Lung (tissue), 12 donors: Measurements from ENCODE around the gene BAX. TPM values are rescaled to one million over a fixed set of nuclear protein-coding genes. Genes with fewer than 3 reads are reported as not detected.

Experiments used
- ATAC-seq: fragments of 200-7000 bp; cut with Tn5 transposase; one replicate; pipeline ENCODE4 v1.9.1; 2020; ENCODE audit warnings: moderate number of reproducible peaks; ENCODE audit not compliant: insufficient read depth, low FRiP score
- DNase-seq, 3 donors: peaks; one replicate each; pipeline ENCODE4 v3.0.0-alpha.2; 2013 to 2017
- H3K27ac ChIP-seq, 2 donors: one replicate each; pipeline ENCODE4 v1.5.1; 2013; ENCODE audit warnings: mild to moderate bottlenecking in 2 of 2, moderate library complexity in 2 of 2, control low read depth in 1 of 2, inconsistent platforms in 1 of 2, low read depth in 1 of 2, low read length in 1 of 2
- H3K27me3 ChIP-seq, 3 donors: one replicate each; pipeline ENCODE4 v1.5.1; 2013; ENCODE audit warnings: low read length in 2 of 3; ENCODE audit not compliant: control insufficient read depth in 3 of 3, insufficient read depth in 3 of 3
- H3K36me3 ChIP-seq, 4 donors: one replicate each; pipeline ENCODE4 v1.5.1; 2013; ENCODE audit warnings: low read length in 4 of 4, mild to moderate bottlenecking in 1 of 4, moderate library complexity in 1 of 4; ENCODE audit not compliant: control insufficient read depth in 4 of 4, insufficient read depth in 4 of 4
- H3K4me1 ChIP-seq, 5 donors: one replicate each; pipeline ENCODE4 v1.5.1; 2013; ENCODE audit warnings: low read length in 5 of 5, mild to moderate bottlenecking in 2 of 5, moderate library complexity in 1 of 5; ENCODE audit not compliant: control insufficient read depth in 5 of 5, insufficient read depth in 5 of 5
- H3K4me3 ChIP-seq: one replicate; pipeline ENCODE4 v1.5.1; 2013; ENCODE audit warnings: mild to moderate bottlenecking, control low read depth, moderate library complexity
- H3K9ac ChIP-seq, 2 donors: one replicate each; pipeline ENCODE4 v1.5.1; 2013; ENCODE audit warnings: low read length in 2 of 2, control low read depth in 1 of 2; ENCODE audit not compliant: insufficient read depth in 1 of 2
- H3K9me3 ChIP-seq, 4 donors: one replicate each; pipeline ENCODE4 v1.5.1; 2013; ENCODE audit warnings: low read length in 3 of 4, mild to moderate bottlenecking in 1 of 4, moderate library complexity in 1 of 4; ENCODE audit not compliant: control insufficient read depth in 4 of 4, insufficient read depth in 3 of 4
- WGBS, 2 donors: extraction: QIAGEN DNeasy Blood & Tissue Kit; methylation state at CpG; one replicate each; pipeline ENCODE4 v1.1.7; 2013; 5-methylcytosine and 5-hydroxymethylcytosine counted together
- polyA plus RNA-seq, 2 donors: library from polyadenylated mRNA; stranded (reverse); fragments of 200-250 nt; gene quantifications; one replicate each; pipeline ENCODE4 v1.2.1, GENCODE V29; 2013
- total RNA-seq, 2 donors: library from RNA; depleted of rRNA in 1 of 2; stranded (reverse); fragments of >200 nt in 1 of 2; gene quantifications; one replicate each; pipeline ENCODE4 v1.2.1, GENCODE V29; 2014 to 2021
- TF ChIP-seq, protein P1 (sequence below): IDR thresholded peaks from 2 replicates; pipeline ENCODE4 v1.5.1; 2012; ENCODE audit warnings: mild to moderate bottlenecking; ENCODE audit errors: control extremely low read depth, extremely low read depth
- donor health status: control.
- donor health status: control.
- donor health status: Bipolar disorder and iron deficiency.
- donor health status: healthy.
- donor health status: DM: yes; HTN: yes; CAD: no.

Gene BAX
- total and polyA plus RNA-seq, 4 donors: 25.9 to 121 (median 104) TPM

DNA sequence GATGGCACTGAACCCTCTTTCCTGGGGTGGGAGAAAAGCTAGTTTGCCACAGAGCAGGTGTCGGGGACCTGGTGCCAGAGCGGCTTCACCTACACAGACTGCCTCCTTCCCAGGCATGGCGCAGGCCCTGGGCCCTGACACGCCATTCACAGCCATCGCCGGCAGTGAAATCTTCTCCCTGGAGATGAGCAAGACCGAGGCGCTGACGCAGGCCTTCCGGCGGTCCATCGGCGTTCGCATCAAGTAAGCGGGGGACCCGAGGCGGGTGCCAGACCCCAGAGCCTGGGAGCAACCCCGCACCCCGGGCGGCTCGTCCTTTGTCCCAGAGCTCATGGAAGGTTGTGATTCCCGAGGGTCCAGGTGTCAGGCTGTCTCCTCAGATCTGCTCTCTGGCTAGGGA, 52.2 kb downstream of the BAX start:
- H3K4me3 ChIP-seq: no peak overlapping the region
- TF ChIP-seq, protein P1, sequence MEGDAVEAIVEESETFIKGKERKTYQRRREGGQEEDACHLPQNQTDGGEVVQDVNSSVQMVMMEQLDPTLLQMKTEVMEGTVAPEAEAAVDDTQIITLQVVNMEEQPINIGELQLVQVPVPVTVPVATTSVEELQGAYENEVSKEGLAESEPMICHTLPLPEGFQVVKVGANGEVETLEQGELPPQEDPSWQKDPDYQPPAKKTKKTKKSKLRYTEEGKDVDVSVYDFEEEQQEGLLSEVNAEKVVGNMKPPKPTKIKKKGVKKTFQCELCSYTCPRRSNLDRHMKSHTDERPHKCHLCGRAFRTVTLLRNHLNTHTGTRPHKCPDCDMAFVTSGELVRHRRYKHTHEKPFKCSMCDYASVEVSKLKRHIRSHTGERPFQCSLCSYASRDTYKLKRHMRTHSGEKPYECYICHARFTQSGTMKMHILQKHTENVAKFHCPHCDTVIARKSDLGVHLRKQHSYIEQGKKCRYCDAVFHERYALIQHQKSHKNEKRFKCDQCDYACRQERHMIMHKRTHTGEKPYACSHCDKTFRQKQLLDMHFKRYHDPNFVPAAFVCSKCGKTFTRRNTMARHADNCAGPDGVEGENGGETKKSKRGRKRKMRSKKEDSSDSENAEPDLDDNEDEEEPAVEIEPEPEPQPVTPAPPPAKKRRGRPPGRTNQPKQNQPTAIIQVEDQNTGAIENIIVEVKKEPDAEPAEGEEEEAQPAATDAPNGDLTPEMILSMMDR: no peak
- H3K27me3 ChIP-seq: no peaks in the 10 kb centered on the region
- 98 to 99% methylated on average over 22 of the region's 22 CpGs for WGBS, 2 donors
- ATAC-seq (no peak), DNase-seq (no peak)
- H3K4me1 ChIP-seq: no peaks in the 10 kb centered on the region
- peaks cover 12 to 61% (median 24%) of the 10 kb centered on the region in 4 donors for H3K36me3 ChIP-seq
- H3K27ac ChIP-seq: no peak overlapping the region
- H3K9me3 ChIP-seq: no peaks in the 10 kb centered on the region
- no peak overlapping the region for H3K9ac ChIP-seq

DNA sequence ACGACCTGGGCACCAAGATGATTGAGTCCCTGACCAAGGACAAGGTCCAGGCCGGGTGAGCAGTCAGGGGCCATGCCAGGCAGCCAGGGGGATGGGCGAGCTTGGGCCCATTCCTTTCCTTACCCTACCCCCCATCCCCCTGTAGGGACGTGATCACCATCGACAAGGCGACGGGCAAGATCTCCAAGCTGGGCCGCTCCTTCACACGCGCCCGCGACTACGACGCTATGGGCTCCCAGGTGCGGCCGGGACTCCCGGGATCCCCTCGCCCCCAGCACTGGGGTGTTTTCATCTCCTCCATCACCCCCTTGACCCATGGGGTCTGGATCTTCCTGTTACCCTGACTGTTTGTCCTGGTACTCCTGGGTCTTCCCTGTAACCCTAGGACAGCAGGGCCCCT, 55.2 kb downstream of the BAX start:
- no peak for DNase-seq
- no peaks in the 10 kb centered on the region for H3K9me3 ChIP-seq
- H3K27ac ChIP-seq: no peak overlapping the region
- no peak for ATAC-seq
- peaks cover 13 to 70% (median 21%) of the 10 kb centered on the region in 4 donors for H3K36me3 ChIP-seq
- no peak overlapping the region for H3K9ac ChIP-seq
- H3K4me3 ChIP-seq: no peak overlapping the region
- H3K4me1 ChIP-seq: no peaks in the 10 kb centered on the region
- TF ChIP-seq, protein P1: no peak
- no peaks in the 10 kb centered on the region for H3K27me3 ChIP-seq
- 96 to 97% methylated on average over 18 of the region's 18 CpGs for WGBS, 2 donors

- DNase-seq: no peak
- peaks cover 12 to 69% (median 21%) of the 10 kb centered on the region in 4 donors for H3K36me3 ChIP-seq
- H3K27ac ChIP-seq: no peak overlapping the region
- 91 to 93% methylated on average over 18 of the region's 18 CpGs for WGBS, 2 donors
- H3K9ac ChIP-seq: no peak overlapping the region
- no peaks in the 10 kb centered on the region for H3K4me1 ChIP-seq
- no peaks in the 10 kb centered on the region for H3K9me3 ChIP-seq
- no peak for ATAC-seq
- TF ChIP-seq, protein P1: no peak
- no peaks in the 10 kb centered on the region for H3K27me3 ChIP-seq
- no peak overlapping the region for H3K4me3 ChIP-seq
Measured at GRCh38 chr19:49010453-49010852, 55.8 kb downstream of the BAX start.

GRCh38 chr19:49011194-49011593, 56.5 kb downstream of the BAX start:
- peaks cover 12 to 71% (median 22%) of the 10 kb centered on the region in 4 donors for H3K36me3 ChIP-seq
- H3K27me3 ChIP-seq: no peaks in the 10 kb centered on the region
- ATAC-seq (no peak), DNase-seq (no peak)
- H3K9me3 ChIP-seq: no peaks in the 10 kb centered on the region
- H3K27ac ChIP-seq: no peak overlapping the region
- WGBS, 2 donors: 81 to 90% methylated on average over 17 of the region's 17 CpGs
- TF ChIP-seq, protein P1: no peak
- no peaks in the 10 kb centered on the region for H3K4me1 ChIP-seq
- H3K4me3 ChIP-seq: no peak overlapping the region
- no peak overlapping the region for H3K9ac ChIP-seq
